Articular chondrocyte of knee joint (primary cell): ENCODE results near the gene LHX1. TPM values are rescaled to one million over a fixed set of nuclear protein-coding genes. Genes with fewer than 3 reads are reported as not detected.

Source experiments
- small RNA-seq: library from RNA; depleted of rRNA; stranded (forward); fragments of <200 nt; gene quantifications from one replicate; pipeline ENCODE3, GENCODE V24; 2012
- total RNA-seq: library from RNA; depleted of rRNA; stranded (reverse); fragments of >200 nt; gene quantifications from 2 replicates; pipeline ENCODE4 v1.2.3, GENCODE V29; 2012

The LHX1 gene
- not detected in 2 replicates for total RNA-seq

DNA sequence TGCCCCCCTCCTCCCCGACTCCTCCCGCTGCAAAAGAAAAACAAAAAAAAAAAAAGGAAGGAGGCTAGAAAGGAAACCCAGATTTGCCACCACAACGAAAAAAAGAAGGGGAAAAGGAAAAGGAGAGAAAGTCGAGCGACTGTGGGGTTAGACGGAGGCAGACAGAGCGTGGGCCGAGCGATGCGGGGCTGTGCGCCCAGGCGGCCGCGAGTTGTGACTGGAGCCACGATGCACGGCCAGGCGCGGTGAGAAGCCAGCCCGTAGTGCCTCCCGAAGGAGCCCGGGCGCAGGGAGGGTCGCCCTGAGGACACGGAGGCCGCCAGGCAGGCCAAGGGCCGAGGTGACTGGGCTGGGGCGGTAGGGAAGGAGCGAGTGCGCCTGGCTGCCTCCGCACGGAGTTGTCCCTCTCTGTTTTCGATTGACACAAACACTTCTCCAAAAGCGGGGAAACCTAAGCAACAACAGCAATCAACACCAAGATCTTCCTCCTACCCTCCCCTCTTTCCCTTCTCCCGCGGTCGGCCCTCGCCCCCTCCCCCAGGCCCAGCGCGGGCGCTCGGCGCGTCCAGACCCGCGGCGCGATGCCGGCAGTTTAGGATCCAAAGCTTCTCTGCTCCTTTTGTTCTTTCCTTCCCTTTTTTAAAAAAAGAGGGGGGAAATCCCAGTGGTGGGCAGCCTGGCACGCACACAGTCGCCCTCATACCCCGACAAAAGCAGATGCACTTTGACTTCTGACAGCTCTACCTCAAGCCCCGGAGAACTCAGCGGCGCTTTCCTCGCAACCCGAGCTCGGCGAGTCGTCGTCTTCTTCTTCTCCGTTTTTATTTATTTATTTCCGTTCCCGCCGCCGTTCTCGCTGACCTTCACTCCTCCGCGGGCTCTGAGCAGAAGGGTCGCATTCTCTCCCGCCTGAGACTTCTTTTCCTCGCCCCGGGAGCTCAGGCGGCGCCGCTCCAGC, at the start of gene LHX1:
LHX1 (plus strand) TSS at position 475 of the 958 bp plus-strand sequence. CDS start 723 bp downstream, outside the sequence.

DNA sequence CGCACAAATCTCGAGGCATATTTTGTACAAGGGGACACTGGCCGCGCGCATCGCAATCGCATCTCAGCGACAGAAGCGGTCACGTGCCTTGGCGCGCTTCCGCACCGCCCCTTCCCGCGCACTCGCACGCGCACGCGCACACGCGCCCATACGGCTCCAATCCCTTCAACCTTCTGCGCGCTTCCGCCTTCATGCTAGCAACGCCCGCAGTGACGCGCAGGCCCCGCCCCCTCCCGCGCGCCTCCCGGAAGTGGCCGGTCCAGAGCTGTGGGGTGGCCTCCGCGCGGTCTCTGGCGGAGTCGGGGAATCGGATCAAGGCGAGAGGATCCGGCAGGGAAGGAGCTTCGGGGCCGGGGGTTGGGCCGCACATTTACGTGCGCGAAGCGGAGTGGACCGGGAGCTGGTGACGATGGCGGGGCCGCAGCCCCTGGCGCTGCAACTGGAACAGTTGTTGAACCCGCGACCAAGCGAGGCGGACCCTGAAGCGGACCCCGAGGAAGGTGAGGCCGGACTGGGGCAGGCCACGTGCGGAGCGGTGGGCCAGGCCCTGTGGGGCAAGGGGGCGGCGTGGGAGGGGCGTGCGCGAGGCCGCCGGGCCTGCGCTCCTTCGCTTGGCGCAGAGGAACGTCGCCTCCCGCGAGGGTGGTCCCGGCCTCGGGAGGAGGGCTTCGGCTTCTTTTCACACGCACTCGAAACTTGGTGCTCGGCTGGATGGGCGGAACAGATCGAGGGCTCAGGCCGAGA, 11.6 kb downstream of the LHX1 start, which contains the start of gene AATF:
AATF (plus strand) TSS at position 238 of the 744 bp plus-strand sequence; CDS start at position 410, 172 bp downstream.

Small RNA genes lying within 50 kb of the gene (small RNA-seq; reads per million reads assigned to genes)
- not detected for gene AC243773.2

Other genes starting within 250 kb of the LHX1 start
- 24.3 and 25.6 TPM in 2 replicates for gene AATF, start 11.5 kb downstream of the LHX1 start, total RNA-seq